MM.1S (cell line): ENCODE measurements around the gene MRPS27.
"Not testable (repeated sequence)": the region's sequence is repeated elsewhere in the genome, so short reads cannot be mapped to it uniquely, and the experiment has no call there.

Experiments
- DNase-seq: peaks from one replicate; pipeline ENCODE4 v3.0.0-alpha.2; 2015
- H2AFZ ChIP-seq: fragments of 300-600 bp; sonication (generic); 2 replicates; pipeline ENCODE4 v1.6.0; 2016; ENCODE audit warnings: antibody characterized with exemption, low read length
- H3F3A ChIP-seq: fragments of 300-600 bp; sonication (generic); 2 replicates; pipeline ENCODE4 v1.6.1; 2016; ENCODE audit warnings: mild to moderate bottlenecking, antibody characterized with exemption, low read length, moderate library complexity, mixed read lengths; ENCODE audit not compliant: insufficient read depth
- H3K27ac ChIP-seq: fragments of 300-600 bp; sonication (generic); 2 replicates; pipeline ENCODE4 v1.5.1; 2016; ENCODE audit warnings: mild to moderate bottlenecking, low read length
- H3K27me3 ChIP-seq: fragments of 300-600 bp; sonication (generic); replicated peaks from 2 replicates; pipeline ENCODE4 v1.6.0; 2016; ENCODE audit warnings: low read length; ENCODE audit not compliant: insufficient read depth
- H3K36me3 ChIP-seq: fragments of 300-600 bp; sonication (generic); replicated peaks from 2 replicates; pipeline ENCODE4 v1.6.1; 2016; ENCODE audit warnings: mild to moderate bottlenecking, low read length, mixed read lengths; ENCODE audit not compliant: insufficient read depth
- H3K4me1 ChIP-seq: fragments of 300-600 bp; sonication (generic); 2 replicates; pipeline ENCODE4 v1.6.1; 2016; ENCODE audit warnings: low read length, mixed read lengths
- H3K4me2 ChIP-seq: fragments of 300-600 bp; sonication (generic); 2 replicates; pipeline ENCODE4 v1.6.0; 2016; ENCODE audit warnings: low read depth, low read length
- H3K4me3 ChIP-seq: fragments of 300-600 bp; sonication (generic); 2 replicates; pipeline ENCODE4 v1.5.1; 2016; ENCODE audit warnings: low read length, mixed read lengths
- H3K79me2 ChIP-seq: fragments of 300-600 bp; sonication (generic); 2 replicates; pipeline ENCODE4 v1.6.1; 2016; ENCODE audit warnings: mixed run types, low read length, mixed read lengths
- H3K9ac ChIP-seq: fragments of 300-600 bp; sonication (generic); 2 replicates; pipeline ENCODE4 v1.6.1; 2016; ENCODE audit warnings: low read length, mixed read lengths
- H3K9me2 ChIP-seq: fragments of 300-600 bp; sonication (generic); replicated peaks from 2 replicates; pipeline ENCODE4 v1.6.1; 2016; ENCODE audit warnings: mild to moderate bottlenecking, low read length, mixed read lengths; ENCODE audit not compliant: insufficient read depth
- H3K9me3 ChIP-seq: fragments of 300-600 bp; sonication (generic); replicated peaks from 2 replicates; pipeline ENCODE4 v1.6.1; 2016; ENCODE audit warnings: mild to moderate bottlenecking, low read length, mixed read lengths; ENCODE audit not compliant: insufficient read depth
- H4K20me1 ChIP-seq: fragments of 300-600 bp; sonication (generic); 2 replicates; pipeline ENCODE4 v1.6.1; 2016; ENCODE audit warnings: mild to moderate bottlenecking, low read length, moderate library complexity, mixed read lengths; ENCODE audit not compliant: insufficient read depth
- CTCF ChIP-seq: fragments of 300-600 bp; sonication (generic); IDR thresholded peaks from 2 replicates; pipeline ENCODE4 v1.5.1; 2016; ENCODE audit warnings: antibody characterized with exemption, low read length, mixed read lengths
- EZH2 ChIP-seq: fragments of 300-600 bp; sonication (generic); optimal IDR thresholded peaks from 2 replicates; pipeline ENCODE3; 2017; ENCODE audit warnings: low read depth, mild to moderate bottlenecking, antibody characterized with exemption, low read length, mixed read lengths
- EZH2phosphoT487 ChIP-seq: fragments of 300-600 bp; sonication (generic); IDR thresholded peaks from 2 replicates; pipeline ENCODE4 v1.6.1; 2018; ENCODE audit warnings: antibody characterized with exemption, low read length

The MRPS27 gene

GRCh38 chr5:72301557-72301956 lies 18.5 kb downstream of the MRPS27 start:
- H3K79me2 ChIP-seq, result peaks cover 83% of the 10 kb centered on the region
- H3K27ac ChIP-seq, result no peak overlapping the region
- H3K36me3 ChIP-seq, result no peaks in the 10 kb centered on the region; the same call in 1 of the 2 replicates
- H4K20me1 ChIP-seq, result no peaks in the 10 kb centered on the region
- no peaks in the 10 kb centered on the region for H3K9me2 ChIP-seq
- H3F3A ChIP-seq, result peaks cover 14% of the 10 kb centered on the region; the same call in 1 of the 2 replicates
- H2AFZ ChIP-seq, result no peak overlapping the region
- peaks cover 20% of the 10 kb centered on the region for H3K4me1 ChIP-seq
- H3K4me3 ChIP-seq, result no peak overlapping the region
- no peaks in the 10 kb centered on the region for H3K9me3 ChIP-seq
- no peak for DNase-seq
- H3K9ac ChIP-seq, result no peak overlapping the region
- no peak for TF ChIP-seq EZH2phosphoT487
- TF ChIP-seq EZH2, result no peak
- TF ChIP-seq CTCF, result no peak
- H3K4me2 ChIP-seq, result no peak overlapping the region
- H3K27me3 ChIP-seq, result no peaks in the 10 kb centered on the region

GRCh38 chr5:72300590-72301339 lies 19.3 kb downstream of the MRPS27 start:
- Histone ChIP-seq H3K9me2 (no peaks in the 10 kb centered on the region), H3K4me2 (no peak overlapping the region), H3K9me3 (no peaks in the 10 kb centered on the region), H3K4me1 (peaks cover 18% of the 10 kb centered on the region), H3K9ac (no peak overlapping the region), H3F3A (peaks cover 14% of the 10 kb centered on the region; the same call in 1 of the 2 replicates), H3K4me3 (no peak overlapping the region), H3K36me3 (no peaks in the 10 kb centered on the region; the same call in 1 of the 2 replicates), H3K27ac (no peak overlapping the region), H2AFZ (no peak overlapping the region), H3K27me3 (no peaks in the 10 kb centered on the region), H4K20me1 (no peaks in the 10 kb centered on the region), H3K79me2 (peaks cover 79% of the 10 kb centered on the region)
- TF ChIP-seq EZH2 (no peak), CTCF (no peak)
- no peak for DNase-seq

GRCh38 chr5:72298711-72299110 lies 21.3 kb downstream of the MRPS27 start:
- Histone ChIP-seq H4K20me1 (no peaks in the 10 kb centered on the region), H3K4me3 (no peak overlapping the region), H3K27ac (no peak overlapping the region), H3K27me3 (no peaks in the 10 kb centered on the region), H3K9me3 (no peaks in the 10 kb centered on the region), H3K36me3 (no peaks in the 10 kb centered on the region; the same call in 1 of the 2 replicates), H3K4me2 (no peak overlapping the region), H3K9me2 (no peaks in the 10 kb centered on the region), H3F3A (peaks cover 15% of the 10 kb centered on the region), H2AFZ (no peak overlapping the region), H3K4me1 (peaks cover 28% of the 10 kb centered on the region), H3K9ac (no peak overlapping the region), H3K79me2 (peaks cover 63% of the 10 kb centered on the region)
- no peak for DNase-seq
- TF ChIP-seq EZH2, result no peak
- no peak for TF ChIP-seq EZH2phosphoT487
- no peak for TF ChIP-seq CTCF

GRCh38 chr5:72298136-72298535 lies 21.9 kb downstream of the MRPS27 start:
- not testable (repeated sequence) for H3K9me3 ChIP-seq, H3K36me3 ChIP-seq, H4K20me1 ChIP-seq, H3K27ac ChIP-seq, DNase-seq, H3K9ac ChIP-seq, H3K27me3 ChIP-seq, H2AFZ ChIP-seq, H3K4me3 ChIP-seq, H3K9me2 ChIP-seq, H3K4me2 ChIP-seq
- H3K4me1 ChIP-seq, result peaks cover 33% of the 10 kb centered on the region
- peaks cover 21% of the 10 kb centered on the region for H3F3A ChIP-seq
- peaks cover 60% of the 10 kb centered on the region for H3K79me2 ChIP-seq
